H9 (cell line): ENCODE results near the gene KCNJ15. TPM values are rescaled to one million over a fixed set of nuclear protein-coding genes. Genes with fewer than 3 reads are reported as not detected.

Experiments used
- DNase-seq: peaks from one replicate; pipeline ENCODE4 v3.0.0-alpha.2; 2017
- H2AFZ ChIP-seq: one replicate; pipeline ENCODE4 v1.6.1; 2013; ENCODE audit warnings: mild to moderate bottlenecking, low read length, control low read depth, moderate library complexity
- H2AK5ac ChIP-seq: 2 replicates; pipeline ENCODE4 v1.6.1; 2013; ENCODE audit warnings: low read length, control low read depth, mixed read lengths; ENCODE audit not compliant: insufficient read length
- H2BK120ac ChIP-seq: one replicate; pipeline ENCODE4 v1.6.1; 2013; ENCODE audit warnings: low read depth, mild to moderate bottlenecking, low read length, control low read depth, inconsistent platforms; ENCODE audit not compliant: poor library complexity, severe bottlenecking
- H2BK12ac ChIP-seq: 2 replicates; pipeline ENCODE4 v1.6.1; 2013; ENCODE audit warnings: low read length, control low read depth, mixed read lengths, low read depth; ENCODE audit not compliant: insufficient read length
- H2BK15ac ChIP-seq: 2 replicates; pipeline ENCODE4 v1.6.1; 2013; ENCODE audit warnings: low read depth, low read length, control low read depth
- H2BK20ac ChIP-seq: one replicate; pipeline ENCODE4 v1.6.1; 2013; ENCODE audit warnings: low read depth, mild to moderate bottlenecking, low read length, control low read depth, inconsistent platforms; ENCODE audit not compliant: poor library complexity, severe bottlenecking
- H2BK5ac ChIP-seq: 2 replicates; pipeline ENCODE4 v1.6.1; 2013; ENCODE audit warnings: low read length, control low read depth, mixed read lengths; ENCODE audit not compliant: insufficient read length
- H3K14ac ChIP-seq: 2 replicates; pipeline ENCODE4 v1.6.1; 2013; ENCODE audit warnings: low read length, control low read depth; ENCODE audit not compliant: insufficient read depth
- H3K18ac ChIP-seq: 2 replicates; pipeline ENCODE4 v1.6.1; 2013; ENCODE audit warnings: low read depth, mild to moderate bottlenecking, mixed read lengths, low read length, control low read depth; ENCODE audit not compliant: insufficient read length
- H3K23ac ChIP-seq: 2 replicates; pipeline ENCODE4 v1.6.1; 2013; ENCODE audit warnings: low read length, control low read depth, mixed read lengths, low read depth; ENCODE audit not compliant: insufficient read length
- H3K23me2 ChIP-seq: 2 replicates; pipeline ENCODE4 v1.6.1; 2013; ENCODE audit warnings: low read depth, mild to moderate bottlenecking, mixed read lengths, low read length, control low read depth; ENCODE audit not compliant: insufficient read length, poor library complexity, severe bottlenecking
- H3K27ac ChIP-seq: 2 replicates; pipeline ENCODE4 v1.5.1; 2013; ENCODE audit warnings: low read length, control low read depth, mixed read lengths, low read depth; ENCODE audit not compliant: insufficient read length
- H3K27me3 ChIP-seq: 2 replicates; pipeline ENCODE4 v1.6.1; 2013; ENCODE audit warnings: low read length, control low read depth, inconsistent platforms; ENCODE audit not compliant: insufficient read depth
- H3K4ac ChIP-seq: 2 replicates; pipeline ENCODE4 v1.6.1; 2013; ENCODE audit warnings: low read depth, mild to moderate bottlenecking, control low read depth, inconsistent platforms, low read length, moderate library complexity
- H3K4me1 ChIP-seq: 2 replicates; pipeline ENCODE4 v1.6.1; 2013; ENCODE audit warnings: low read length, control low read depth, inconsistent platforms; ENCODE audit not compliant: insufficient read depth
- H3K4me2 ChIP-seq: 2 replicates; pipeline ENCODE4 v1.6.1; 2013; ENCODE audit warnings: low read length, control low read depth, mixed read lengths; ENCODE audit not compliant: insufficient read length, insufficient read depth
- H3K56ac ChIP-seq: 2 replicates; pipeline ENCODE4 v1.6.1; 2013; ENCODE audit warnings: low read depth, mild to moderate bottlenecking, mixed read lengths, low read length, control low read depth; ENCODE audit not compliant: insufficient read length
- H3K79me1 ChIP-seq: 2 replicates; pipeline ENCODE4 v1.6.1; 2013; ENCODE audit warnings: low read depth, mild to moderate bottlenecking, moderate library complexity, low read length, control low read depth, inconsistent platforms; ENCODE audit not compliant: insufficient read depth, poor library complexity, severe bottlenecking
- H3K79me2 ChIP-seq: 2 replicates; pipeline ENCODE4 v1.6.1; 2013; ENCODE audit warnings: low read length, control low read depth, inconsistent platforms; ENCODE audit not compliant: insufficient read depth
- H3K9ac ChIP-seq: 2 replicates; pipeline ENCODE4 v1.6.1; 2013; ENCODE audit warnings: low read length, control low read depth, mixed read lengths; ENCODE audit not compliant: insufficient read length; ENCODE audit errors: extremely low read depth
- H3K9me3 ChIP-seq: one replicate; pipeline ENCODE4 v1.6.1; 2013; ENCODE audit warnings: low read depth, low read length, inconsistent platforms; ENCODE audit not compliant: control insufficient read depth
- H3T11ph ChIP-seq: one replicate; pipeline ENCODE4 v1.6.1; 2013; ENCODE audit warnings: mild to moderate bottlenecking, low read length, control low read depth, inconsistent platforms
- H4K20me1 ChIP-seq: one replicate; pipeline ENCODE4 v1.6.1; 2013; ENCODE audit not compliant: control insufficient read depth, insufficient read length, insufficient read depth
- H4K5ac ChIP-seq: 2 replicates; pipeline ENCODE4 v1.6.1; 2013; ENCODE audit warnings: low read depth, mild to moderate bottlenecking, mixed read lengths, low read length, control low read depth; ENCODE audit not compliant: insufficient read length
- H4K8ac ChIP-seq: replicated peaks from 2 replicates; pipeline ENCODE4 v1.6.1; 2013; ENCODE audit warnings: low read length, control low read depth, mixed read lengths, low read depth; ENCODE audit not compliant: insufficient read length
- H4K91ac ChIP-seq: 2 replicates; pipeline ENCODE4 v1.6.1; 2013; ENCODE audit warnings: low read depth, mild to moderate bottlenecking, moderate library complexity, mixed read lengths, low read length, control low read depth; ENCODE audit not compliant: insufficient read length
- H3K27ac Mint-ChIP-seq, 3 experiments: 2 replicates in 2 of 3; 3 replicates in 1 of 3; pipeline ENCODE4 v1.8.0; 2020 to 2021; ENCODE audit warnings: mixed read lengths in 3 of 3, mild to moderate bottlenecking in 1 of 3, moderate library complexity in 1 of 3
- H3K27me3 Mint-ChIP-seq: 2 replicates; pipeline ENCODE4 v1.8.0; 2021; ENCODE audit warnings: low read depth, mild to moderate bottlenecking, moderate library complexity, mixed read lengths
- H3K36me3 Mint-ChIP-seq, 3 experiments: 2 replicates in 2 of 3; 3 replicates in 1 of 3; pipeline ENCODE4 v1.8.0; 2020 to 2021; ENCODE audit warnings: low read depth in 3 of 3, mixed read lengths in 3 of 3; ENCODE audit not compliant: insufficient read depth in 1 of 3
- H3K4me1 Mint-ChIP-seq, 2 experiments: 2 replicates each; pipeline ENCODE4 v1.8.0; 2020; ENCODE audit warnings: mixed read lengths in 2 of 2
- H3K4me3 Mint-ChIP-seq, 2 experiments: 2 replicates in 1 of 2; 3 replicates in 1 of 2; pipeline ENCODE4 v1.8.0; 2020 to 2021; ENCODE audit warnings: mild to moderate bottlenecking in 2 of 2, mixed read lengths in 2 of 2, moderate library complexity in 1 of 2
- H3K9me3 Mint-ChIP-seq, 2 experiments: 2 replicates in 1 of 2; 3 replicates in 1 of 2; pipeline ENCODE4 v1.8.0; 2020; ENCODE audit warnings: mild to moderate bottlenecking in 2 of 2, mixed read lengths in 2 of 2, moderate library complexity in 1 of 2
- WGBS: extraction: QIAGEN DNeasy Blood & Tissue Kit; methylation state at CpG from one replicate; pipeline ENCODE4 v1.1.7; 2013; ENCODE audit warnings: missing lambda C conversion rate, low lambda C conversion rate, mixed read lengths; ENCODE audit not compliant: insufficient read length; ENCODE audit errors: extremely low coverage; 5-methylcytosine and 5-hydroxymethylcytosine counted together
- total RNA-seq: library from RNA; stranded (reverse); gene quantifications from 2 replicates; pipeline ENCODE4 v1.2.1, GENCODE V29; 2021
- TF ChIP-seq, protein P1 (sequence below): fragments of 200-600 bp; sonication (generic); conservative IDR thresholded peaks from 3 replicates; pipeline ENCODE4 v1.8.0; 2021; ENCODE audit warnings: antibody characterized with exemption, mild to moderate bottlenecking

KCNJ15 gene
- total RNA-seq, 1 experiment from 2014 or later, result not detected

DNA sequence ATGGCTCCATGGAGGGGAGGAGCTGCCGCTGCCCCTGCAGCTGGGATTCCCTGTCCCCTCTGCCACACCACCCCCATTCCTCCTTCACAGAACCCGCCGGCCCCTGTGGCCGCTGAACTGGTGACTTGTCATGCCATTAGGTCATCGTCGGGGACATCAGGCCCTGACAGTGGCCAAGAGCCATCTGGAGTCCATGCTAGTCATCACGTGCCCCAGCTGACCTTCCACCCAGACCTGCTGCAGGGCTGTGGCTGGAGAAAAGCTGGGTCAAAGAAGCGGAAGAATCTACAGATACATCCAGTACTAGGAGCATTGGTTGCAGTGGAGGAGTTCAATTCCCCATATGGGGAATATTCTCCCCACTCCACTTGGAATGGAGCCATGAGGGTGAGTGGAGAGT, 78.1 kb downstream of the KCNJ15 start:
- Histone ChIP-seq H4K20me1 (no peaks in the 10 kb centered on the region), H3K27me3 (no peaks in the 10 kb centered on the region), H4K91ac (no peak overlapping the region), H2BK20ac (no peak overlapping the region), H3K9me3 (no peaks in the 10 kb centered on the region), H4K5ac (no peak overlapping the region), H3K27ac (no peak overlapping the region), H2AK5ac (no peak overlapping the region), H2AFZ (no peak overlapping the region), H2BK5ac (no peak overlapping the region), H3K23ac (no peak overlapping the region), H3K79me2 (no peaks in the 10 kb centered on the region), H3K23me2 (no peaks in the 10 kb centered on the region), H2BK15ac (no peak overlapping the region), H3K56ac (no peak overlapping the region), H3K4me2 (no peak overlapping the region), H3K79me1 (no peaks in the 10 kb centered on the region), H3K4ac (no peak overlapping the region), H3K18ac (no peak overlapping the region), H2BK12ac (no peak overlapping the region), H3T11ph (no peak overlapping the region), H4K8ac (no peak overlapping the region), H2BK120ac (no peak overlapping the region), H3K9ac (no peak overlapping the region), H3K4me1 (no peaks in the 10 kb centered on the region), H3K14ac (no peak overlapping the region)
- WGBS, result no CpG with 5 or more reads among the region's 8 CpGs
- H3K9me3 Mint-ChIP-seq, result peaks cover 0 to 2% of the 10 kb centered on the region in 2 experiments; a peak in 2 of 5 replicates
- H3K4me3 Mint-ChIP-seq, result no peak overlapping the region
- H3K4me1 Mint-ChIP-seq, result no peaks in the 10 kb centered on the region
- no peak for DNase-seq
- no peaks in the 10 kb centered on the region for H3K27me3 Mint-ChIP-seq
- TF ChIP-seq, protein P1, sequence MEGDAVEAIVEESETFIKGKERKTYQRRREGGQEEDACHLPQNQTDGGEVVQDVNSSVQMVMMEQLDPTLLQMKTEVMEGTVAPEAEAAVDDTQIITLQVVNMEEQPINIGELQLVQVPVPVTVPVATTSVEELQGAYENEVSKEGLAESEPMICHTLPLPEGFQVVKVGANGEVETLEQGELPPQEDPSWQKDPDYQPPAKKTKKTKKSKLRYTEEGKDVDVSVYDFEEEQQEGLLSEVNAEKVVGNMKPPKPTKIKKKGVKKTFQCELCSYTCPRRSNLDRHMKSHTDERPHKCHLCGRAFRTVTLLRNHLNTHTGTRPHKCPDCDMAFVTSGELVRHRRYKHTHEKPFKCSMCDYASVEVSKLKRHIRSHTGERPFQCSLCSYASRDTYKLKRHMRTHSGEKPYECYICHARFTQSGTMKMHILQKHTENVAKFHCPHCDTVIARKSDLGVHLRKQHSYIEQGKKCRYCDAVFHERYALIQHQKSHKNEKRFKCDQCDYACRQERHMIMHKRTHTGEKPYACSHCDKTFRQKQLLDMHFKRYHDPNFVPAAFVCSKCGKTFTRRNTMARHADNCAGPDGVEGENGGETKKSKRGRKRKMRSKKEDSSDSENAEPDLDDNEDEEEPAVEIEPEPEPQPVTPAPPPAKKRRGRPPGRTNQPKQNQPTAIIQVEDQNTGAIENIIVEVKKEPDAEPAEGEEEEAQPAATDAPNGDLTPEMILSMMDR, result no peak
- H3K36me3 Mint-ChIP-seq, result no peaks in the 10 kb centered on the region; a peak in 1 of 7 replicates
- no peak overlapping the region for H3K27ac Mint-ChIP-seq
